Eye (tissue), 1 donor: ENCODE measurements around the gene CACNA1B.
A peak's percentile ranks its signal among the peaks of the same experiment; 100 is the strongest.

Experiments used
- DNase-seq: peaks from one replicate; pipeline ENCODE4 v3.0.0-alpha.2; 2015

Gene CACNA1B

GRCh38 chr9:137877506-137878122 is at the start of gene CACNA1B:
CACNA1B (plus strand) TSS chr9:137877782; CDS start chr9:137877934, 152 bp downstream.
- peak; percentile 59 for DNase-seq

GRCh38 chr9:137827908-137828526 is 49.6 kb upstream of the CACNA1B start:
- DNase-seq = no peak

- DNase-seq = peak; percentile 44
Measured at GRCh38 chr9:137828527-137829259, 48.9 kb upstream of the CACNA1B start.

- DNase-seq = no peak
Measured at GRCh38 chr9:137829260-137829996, 48.2 kb upstream of the CACNA1B start.

- no peak for DNase-seq
Measured at GRCh38 chr9:137832191-137832700, 45.3 kb upstream of the CACNA1B start.

- no peak for DNase-seq
Measured at GRCh38 chr9:137832830-137833590, 44.6 kb upstream of the CACNA1B start.

GRCh38 chr9:137833721-137834613 is 43.6 kb upstream of the CACNA1B start:
- no peak for DNase-seq

GRCh38 chr9:137834846-137835546 is 42.6 kb upstream of the CACNA1B start:
- DNase-seq = no peak

- peak; percentile 9 for DNase-seq
Measured at GRCh38 chr9:137836151-137836830, 41.3 kb upstream of the CACNA1B start.

GRCh38 chr9:137836831-137837241 is 40.7 kb upstream of the CACNA1B start:
- peak; percentile 23 for DNase-seq

GRCh38 chr9:137837345-137838278 is 40.0 kb upstream of the CACNA1B start:
- no peak for DNase-seq

GRCh38 chr9:137838576-137838975 is 39.0 kb upstream of the CACNA1B start:
- DNase-seq = no peak

- DNase-seq = no peak
Measured at GRCh38 chr9:137843355-137843754, 34.2 kb upstream of the CACNA1B start.

- no peak for DNase-seq
Measured at GRCh38 chr9:137851516-137852267, 25.9 kb upstream of the CACNA1B start.

GRCh38 chr9:137853392-137853995 is 24.1 kb upstream of the CACNA1B start:
- DNase-seq = no peak

GRCh38 chr9:137860361-137860760 is 17.2 kb upstream of the CACNA1B start:
- DNase-seq = no peak

- DNase-seq = no peak
Measured at GRCh38 chr9:137865581-137866145, 11.9 kb upstream of the CACNA1B start.
